HFFc6 (cell line): ENCODE results near the gene EML4. TPM values are rescaled to one million over a fixed set of nuclear protein-coding genes. Genes with fewer than 3 reads are reported as not detected.
A peak's percentile ranks its signal among the peaks of the same experiment; 100 is the strongest.

Experiments used
- DNase-seq: peaks from one replicate; pipeline ENCODE4 v3.0.0-alpha.2; 2018
- H3K27ac Mint-ChIP-seq: 2 replicates; pipeline ENCODE4 v1.8.0; 2020; ENCODE audit warnings: mild to moderate bottlenecking, mixed read lengths
- H3K27me3 Mint-ChIP-seq: 2 replicates; pipeline ENCODE4 v1.8.0; 2021; ENCODE audit warnings: mild to moderate bottlenecking, moderate library complexity, mixed read lengths; ENCODE audit not compliant: insufficient read depth
- H3K36me3 Mint-ChIP-seq: 2 replicates; pipeline ENCODE4 v1.8.0; 2021; ENCODE audit warnings: low read depth, mixed read lengths
- H3K4me1 Mint-ChIP-seq: 2 replicates; pipeline ENCODE4 v1.8.0; 2020; ENCODE audit warnings: low read depth, mixed read lengths
- H3K4me3 Mint-ChIP-seq: 2 replicates; pipeline ENCODE4 v1.8.0; 2020; ENCODE audit warnings: mild to moderate bottlenecking, moderate library complexity, mixed read lengths
- H3K9me3 Mint-ChIP-seq: 2 replicates; pipeline ENCODE4 v1.8.0; 2020; ENCODE audit warnings: mild to moderate bottlenecking, mixed read lengths
- CTCF ChIP-seq: fragments of 200-600 bp; sonication (generic); IDR thresholded peaks from 2 replicates; pipeline ENCODE4 v1.5.0; 2021; ENCODE audit warnings: antibody characterized with exemption, mild to moderate bottlenecking
- total RNA-seq, 6 experiments: library from RNA; stranded (reverse); fragmentation: NEBNext Ultra II Directional; extraction: Animal tissue kit (Norgen Biotek cat#: 25700); gene quantifications; 2 replicates in 1 of 6; 3 replicates in 5 of 6; pipeline ENCODE4 v1.2.3, GENCODE V29; 2021

Gene EML4
- total RNA-seq, 6 experiments from 2014 or later: 31.7 to 35.8 (median 33.6) TPM

DNA sequence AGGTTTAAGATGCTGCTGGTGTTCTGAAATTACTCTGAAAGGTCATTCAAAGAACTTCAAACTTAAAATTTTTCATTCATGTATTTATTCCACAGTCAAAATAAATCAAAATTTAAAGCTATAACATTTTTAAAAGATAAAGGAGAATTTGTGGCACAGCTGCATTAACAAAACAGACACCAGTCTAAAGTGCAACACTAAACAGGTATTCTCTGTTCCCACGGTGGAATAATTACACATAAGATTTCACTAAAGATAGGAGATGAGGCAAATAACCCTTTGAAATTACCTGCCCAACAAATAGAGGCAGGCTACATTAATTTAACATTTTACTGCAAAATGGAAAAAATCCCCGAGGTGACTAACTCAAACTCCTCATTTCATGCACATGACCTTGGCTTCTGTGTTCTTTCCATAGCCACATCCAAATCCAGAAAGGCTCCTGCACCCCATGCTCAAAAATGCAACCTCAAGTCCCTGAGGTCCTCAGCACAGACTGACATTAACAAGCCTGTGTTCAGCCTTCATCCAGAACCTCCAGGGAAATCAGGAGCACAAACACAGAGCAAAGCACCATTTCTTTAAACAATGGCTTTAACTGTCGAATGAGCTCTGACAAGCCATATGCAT, 181.4 kb downstream of the EML4 start:
- Mint-ChIP-seq H3K9me3 (no peaks in the 10 kb centered on the region), H3K4me3 (no peak overlapping the region), H3K27ac (peak overlapping the region; percentile 40; the same call in 1 of the 2 replicates), H3K27me3 (no peaks in the 10 kb centered on the region), H3K4me1 (peaks cover 54% of the 10 kb centered on the region), H3K36me3 (peaks cover 37% of the 10 kb centered on the region)
- DNase-seq: no peak
- no peak for TF ChIP-seq CTCF

DNA sequence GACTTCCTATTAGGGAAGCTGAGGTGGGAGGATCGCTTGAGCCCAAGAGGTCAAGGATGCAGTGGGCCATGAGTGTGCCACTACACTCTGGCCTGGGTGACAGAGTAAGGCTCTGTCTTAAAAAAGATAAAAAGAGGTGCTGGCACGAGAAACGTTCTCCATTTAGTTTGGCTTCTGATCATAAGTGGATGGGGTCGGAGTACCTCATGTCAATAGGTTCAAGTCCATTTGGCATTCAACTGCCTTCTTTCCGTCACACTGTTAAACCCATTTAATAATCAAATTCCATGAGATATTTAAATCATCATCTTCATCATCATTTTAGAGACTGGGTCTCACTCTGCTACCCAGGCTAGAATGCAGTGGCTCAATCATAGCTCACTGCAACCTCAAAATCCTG, 182.7 kb downstream of the EML4 start:
- H3K36me3 Mint-ChIP-seq: peaks cover 31% of the 10 kb centered on the region

DNA sequence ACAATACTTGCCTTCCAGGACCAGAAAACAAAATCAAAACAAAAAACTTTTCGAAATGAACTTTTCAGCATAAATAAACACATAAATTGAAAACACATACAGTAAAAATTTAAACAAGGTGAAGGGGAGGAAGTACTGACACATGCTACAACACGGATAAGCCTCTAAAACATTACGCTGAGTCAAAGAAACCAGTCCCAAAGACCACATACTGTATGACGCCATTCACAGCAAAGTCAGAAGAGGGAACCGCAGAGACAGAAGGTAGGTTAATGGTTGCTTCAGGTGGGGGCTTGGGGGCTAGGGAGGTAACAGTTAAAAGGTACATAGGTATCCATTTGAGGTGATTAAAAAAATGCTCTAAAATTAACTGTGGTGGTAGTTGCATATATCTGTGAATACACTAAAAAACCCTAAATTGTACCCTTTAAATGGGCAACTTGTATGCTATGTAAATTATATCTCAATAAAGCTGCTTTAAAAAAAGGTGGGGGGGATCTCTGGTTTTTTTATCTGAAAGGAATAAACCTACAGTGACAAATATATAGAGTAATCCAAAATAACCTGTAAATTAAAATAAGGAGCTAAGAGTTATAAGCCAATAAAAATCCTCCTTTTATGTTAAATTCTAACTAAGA, 184.8 kb downstream of the EML4 start:
- peak overlapping the region; percentile 19; the same call in 1 of the 2 replicates for H3K27ac Mint-ChIP-seq
- TF ChIP-seq CTCF: no peak
- no peaks in the 10 kb centered on the region for H3K9me3 Mint-ChIP-seq
- DNase-seq: no peak
- H3K27me3 Mint-ChIP-seq: no peaks in the 10 kb centered on the region; the same call in 1 of the 2 replicates
- H3K4me3 Mint-ChIP-seq: no peak overlapping the region
- H3K4me1 Mint-ChIP-seq: peaks cover 62% of the 10 kb centered on the region
- peaks cover 16% of the 10 kb centered on the region for H3K36me3 Mint-ChIP-seq

More for the DNA sequence above, 182.7 kb downstream of the EML4 start:
- peaks cover 53% of the 10 kb centered on the region for H3K4me1 Mint-ChIP-seq
- H3K9me3 Mint-ChIP-seq: no peaks in the 10 kb centered on the region
- no peaks in the 10 kb centered on the region for H3K27me3 Mint-ChIP-seq
- H3K4me3 Mint-ChIP-seq: no peak overlapping the region
- H3K27ac Mint-ChIP-seq: no peak overlapping the region
- DNase-seq: no peak
- TF ChIP-seq CTCF: no peak

DNA sequence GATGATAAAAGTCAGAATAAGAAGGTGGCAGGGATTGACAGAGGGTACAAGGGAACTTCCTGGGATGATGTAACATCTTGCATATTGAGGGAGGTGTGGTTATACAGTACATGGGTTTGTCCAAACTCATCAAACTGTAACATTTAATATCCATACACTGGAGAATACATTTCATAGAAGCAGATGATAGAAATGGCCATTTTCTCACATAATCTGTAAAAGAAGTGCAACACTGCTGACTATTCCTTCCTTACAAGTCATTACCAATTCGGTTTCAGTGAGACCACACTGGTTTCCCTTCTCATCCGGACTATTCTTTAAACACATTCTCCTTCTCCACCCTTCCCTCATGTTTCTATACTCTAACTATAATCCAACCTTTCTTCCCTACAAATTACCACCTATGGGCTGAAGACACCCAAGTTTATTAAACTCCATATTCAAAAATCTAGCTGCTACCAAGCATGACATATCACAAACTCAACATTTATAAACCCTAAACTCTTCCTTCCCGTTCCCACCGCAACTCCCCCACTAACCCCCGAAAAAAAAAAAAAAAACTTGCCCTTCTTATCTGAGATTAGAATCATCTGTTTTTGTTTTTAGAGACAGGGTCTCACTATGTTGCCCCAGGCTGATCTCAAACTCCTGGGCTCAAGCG, 190.3 kb downstream of the EML4 start:
- no peak for TF ChIP-seq CTCF
- Mint-ChIP-seq H3K4me3 (peak overlapping the region; percentile 93), H3K36me3 (peaks cover 11% of the 10 kb centered on the region; the same call in 1 of the 2 replicates), H3K27me3 (peaks cover 2% of the 10 kb centered on the region; the same call in 1 of the 2 replicates), H3K9me3 (no peaks in the 10 kb centered on the region), H3K27ac (peak overlapping the region; percentile 99), H3K4me1 (peaks cover 54% of the 10 kb centered on the region)
- no peak for DNase-seq

DNA sequence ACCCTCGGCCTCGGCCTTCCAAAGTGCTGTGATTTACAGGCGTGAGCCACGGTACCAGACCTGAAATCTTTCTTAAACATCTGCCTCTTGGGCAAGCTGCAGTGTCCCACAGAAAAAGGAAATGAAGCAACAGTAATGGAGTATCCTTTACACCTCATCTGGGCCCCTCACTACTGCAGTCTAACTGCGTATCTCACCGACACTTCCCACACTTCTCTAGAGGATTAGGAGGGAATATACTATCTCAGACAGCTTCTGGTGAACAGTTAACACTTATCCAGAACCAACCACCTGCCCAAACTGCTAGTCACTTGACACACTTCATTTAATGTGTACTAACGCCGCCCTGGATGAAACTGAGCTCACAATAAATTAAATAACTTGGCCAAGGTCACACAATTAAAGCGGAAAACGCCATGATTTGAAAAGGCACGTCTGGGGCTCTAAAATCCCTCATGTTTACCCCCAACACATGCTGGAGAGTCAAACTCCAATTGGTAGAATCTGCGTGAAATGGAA, 190.9 kb downstream of the EML4 start:
- no peaks in the 10 kb centered on the region for H3K9me3 Mint-ChIP-seq
- H3K27ac Mint-ChIP-seq: peak overlapping the region; percentile 99
- peaks cover 48% of the 10 kb centered on the region for H3K4me1 Mint-ChIP-seq
- peak; percentile 8 for DNase-seq
- no peak for TF ChIP-seq CTCF
- peaks cover 4% of the 10 kb centered on the region for H3K27me3 Mint-ChIP-seq
- H3K4me3 Mint-ChIP-seq: peak overlapping the region; percentile 93
- peaks cover 11% of the 10 kb centered on the region; the same call in 1 of the 2 replicates for H3K36me3 Mint-ChIP-seq
